C4-2B (cell line): Measurements from ENCODE around the gene OLFM2.

Experiments
- CTCF ChIP-seq: fragments of 450-650 bp; conservative IDR thresholded peaks from 2 replicates; pipeline ENCODE4 v1.5.1; 2017; ENCODE audit warnings: mild to moderate bottlenecking
- ZFX ChIP-seq: fragments of 450-650 bp; IDR thresholded peaks from 2 replicates; pipeline ENCODE4 v1.6.1; 2017

- TF ChIP-seq CTCF (no peak), ZFX (no peak)
Observed at GRCh38 chr19:9981406-9982260, 45.3 kb upstream of the OLFM2 start.
